Neuronal stem cell (in vitro differentiated cells): ENCODE data around the gene PLD5.
"Not testable (repeated sequence)": the region's sequence is repeated elsewhere in the genome, so short reads cannot be mapped to it uniquely, and the experiment has no call there.

Source experiments
- DNase-seq: peaks from one replicate; pipeline ENCODE4 v3.0.0-alpha.2; 2013; ENCODE audit warnings: low spot score
- H2AFZ ChIP-seq: one replicate; pipeline ENCODE4 v1.6.1; 2013; ENCODE audit warnings: mild to moderate bottlenecking, low read length, inconsistent platforms
- H2AK5ac ChIP-seq: 2 replicates; pipeline ENCODE4 v1.6.1; 2013; ENCODE audit warnings: low read depth, mild to moderate bottlenecking, inconsistent platforms, low read length, moderate library complexity, mixed read lengths
- H2BK120ac ChIP-seq: 2 replicates; pipeline ENCODE4 v1.6.1; 2013; ENCODE audit warnings: low read depth, mild to moderate bottlenecking, inconsistent platforms, low read length, moderate library complexity, mixed read lengths
- H2BK12ac ChIP-seq: one replicate; pipeline ENCODE4 v1.6.1; 2013; ENCODE audit warnings: low read length, inconsistent platforms
- H2BK15ac ChIP-seq: 2 replicates; pipeline ENCODE4 v1.6.1; 2013; ENCODE audit warnings: mild to moderate bottlenecking, low read length, inconsistent platforms, mixed read lengths
- H2BK5ac ChIP-seq: one replicate; pipeline ENCODE4 v1.6.1; 2013; ENCODE audit warnings: inconsistent platforms, mild to moderate bottlenecking, low read length, moderate library complexity
- H3K14ac ChIP-seq: one replicate; pipeline ENCODE4 v1.6.1; 2013; ENCODE audit warnings: low read length, inconsistent platforms
- H3K18ac ChIP-seq: 2 replicates; pipeline ENCODE4 v1.6.1; 2013; ENCODE audit warnings: low read length, inconsistent platforms
- H3K23ac ChIP-seq: 2 replicates; pipeline ENCODE4 v1.6.1; 2013; ENCODE audit warnings: low read depth, mild to moderate bottlenecking, mixed read lengths, low read length, inconsistent platforms; ENCODE audit not compliant: poor library complexity
- H3K27ac ChIP-seq: replicated peaks from 3 replicates; pipeline ENCODE4 v1.5.1; 2013; ENCODE audit warnings: low read length, inconsistent platforms
- H3K27me3 ChIP-seq, 3 experiments: 2 replicates each; pipeline ENCODE4 v1.6.1; 2013; ENCODE audit warnings: low read length in 3 of 3, mild to moderate bottlenecking in 2 of 3, inconsistent platforms in 1 of 3, low read depth in 1 of 3, mixed read lengths in 1 of 3, moderate library complexity in 1 of 3; ENCODE audit not compliant: control insufficient read depth in 3 of 3, insufficient read depth in 3 of 3
- H3K36me3 ChIP-seq, 2 donors: replicated peaks in 1 of 2; 2 replicates each; pipeline ENCODE4 v1.6.1; 2013; ENCODE audit warnings: low read length in 2 of 2; ENCODE audit not compliant: control insufficient read depth in 2 of 2, insufficient read depth in 2 of 2
- H3K4ac ChIP-seq: 2 replicates; pipeline ENCODE4 v1.6.1; 2013; ENCODE audit warnings: inconsistent platforms, mild to moderate bottlenecking, low read length, moderate library complexity
- H3K4me1 ChIP-seq, 2 donors: 1 replicate in 1 of 2; 2 replicates in 1 of 2; pipeline ENCODE4 v1.6.1; 2013; ENCODE audit warnings: low read length in 2 of 2, low read depth in 1 of 2; ENCODE audit not compliant: control insufficient read depth in 2 of 2, insufficient read depth in 1 of 2
- H3K4me2 ChIP-seq: one replicate; pipeline ENCODE4 v1.6.1; 2013; ENCODE audit warnings: mild to moderate bottlenecking, low read length, inconsistent platforms; ENCODE audit not compliant: insufficient read depth, poor library complexity, severe bottlenecking
- H3K4me3 ChIP-seq, 2 donors: 2 replicates each; pipeline ENCODE4 v1.5.1; 2013; ENCODE audit warnings: low read length in 2 of 2, mild to moderate bottlenecking in 2 of 2, inconsistent platforms in 1 of 2, moderate library complexity in 1 of 2
- H3K79me1 ChIP-seq: one replicate; pipeline ENCODE4 v1.6.1; 2013; ENCODE audit warnings: low read depth, mild to moderate bottlenecking, inconsistent platforms, low read length, moderate library complexity
- H3K9ac ChIP-seq: one replicate; pipeline ENCODE4 v1.6.1; 2013; ENCODE audit warnings: mild to moderate bottlenecking, low read depth, low read length, inconsistent platforms; ENCODE audit not compliant: poor library complexity
- H3K9me3 ChIP-seq, 2 donors: replicated peaks in 1 of 2; 2 replicates each; pipeline versions ENCODE3 to v1.6.1; 2013; ENCODE audit warnings: low read length in 2 of 2, mild to moderate bottlenecking in 2 of 2, inconsistent platforms in 1 of 2, low read depth in 1 of 2, mixed read lengths in 1 of 2, moderate library complexity in 1 of 2; ENCODE audit not compliant: control insufficient read depth in 2 of 2, insufficient read depth in 1 of 2
- H4K8ac ChIP-seq: one replicate; pipeline ENCODE4 v1.6.1; 2013; ENCODE audit warnings: low read depth, mild to moderate bottlenecking, inconsistent platforms, low read length, moderate library complexity
- H4K91ac ChIP-seq: one replicate; pipeline ENCODE4 v1.6.1; 2013; ENCODE audit warnings: low read length, low read depth, mild to moderate bottlenecking, inconsistent platforms; ENCODE audit not compliant: poor library complexity
- WGBS, 2 donors: extraction: QIAGEN DNeasy Blood & Tissue Kit; methylation state at CpG; one replicate each; pipeline ENCODE4 v1.1.7; 2013; ENCODE audit warnings: missing lambda C conversion rate in 2 of 2, mixed read lengths in 1 of 2; ENCODE audit not compliant: insufficient read length in 2 of 2, insufficient replicate concordance in 1 of 2; ENCODE audit errors: extremely low coverage in 2 of 2; 5-methylcytosine and 5-hydroxymethylcytosine counted together

Gene PLD5

GRCh38 chr1:242058582-242058981 lies 465.9 kb downstream of the PLD5 start:
- H2AK5ac ChIP-seq, H3K27ac ChIP-seq, H3K27me3 ChIP-seq, H3K14ac ChIP-seq, DNase-seq, H3K79me1 ChIP-seq, H2BK5ac ChIP-seq, H3K18ac ChIP-seq, H4K91ac ChIP-seq, H2AFZ ChIP-seq, H3K36me3 ChIP-seq, H2BK12ac ChIP-seq, H3K9me3 ChIP-seq, H4K8ac ChIP-seq, H3K4me1 ChIP-seq, H3K9ac ChIP-seq, H3K4ac ChIP-seq, H2BK15ac ChIP-seq, H2BK120ac ChIP-seq, H3K23ac ChIP-seq, H3K4me2 ChIP-seq, H3K4me3 ChIP-seq: not testable (repeated sequence)
- no CpG with 5 or more reads among the region's 4 CpGs for WGBS, 2 donors

- DNase-seq, H3K27me3 ChIP-seq, H3K9ac ChIP-seq, H3K18ac ChIP-seq, H3K4me2 ChIP-seq, H3K4me1 ChIP-seq, H3K23ac ChIP-seq, H3K14ac ChIP-seq, H4K91ac ChIP-seq, H3K4ac ChIP-seq, H3K79me1 ChIP-seq, H2BK5ac ChIP-seq, H2BK120ac ChIP-seq, H2AFZ ChIP-seq, H3K27ac ChIP-seq, H2BK15ac ChIP-seq, H3K4me3 ChIP-seq, H2BK12ac ChIP-seq, H2AK5ac ChIP-seq, H3K36me3 ChIP-seq, H3K9me3 ChIP-seq, H4K8ac ChIP-seq: not testable (repeated sequence)
- WGBS, 2 donors = no CpG with 5 or more reads among the region's 3 CpGs
These were observed 466.3 kb downstream of the PLD5 start for GRCh38 chr1:242058181-242058580.

DNA sequence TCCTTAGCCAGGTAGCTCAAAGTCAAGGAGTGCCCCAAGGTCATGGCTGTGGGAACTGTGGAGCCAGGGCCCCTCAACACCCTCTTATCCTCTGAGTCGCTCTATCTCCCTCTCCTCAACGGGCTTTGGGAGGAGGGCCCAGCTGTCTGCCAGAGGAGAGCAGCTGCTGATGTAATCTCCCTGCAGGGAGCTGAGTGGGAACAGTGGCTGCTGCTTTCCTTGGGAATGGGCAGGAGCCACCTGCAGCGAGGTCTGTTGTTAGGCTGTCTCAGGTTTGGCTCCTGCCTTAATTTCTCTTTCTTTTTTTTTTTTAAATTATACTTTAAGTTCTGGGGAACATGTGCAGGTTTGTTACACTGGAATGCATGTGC lies 466.8 kb downstream of the PLD5 start:
- peak overlapping the region; percentile 97 for H3K14ac ChIP-seq

GRCh38 chr1:242056988-242057744 lies 467.3 kb downstream of the PLD5 start:
- Histone ChIP-seq H2AK5ac (peak overlapping the region; percentile 56), H2BK5ac (no peak overlapping the region), H3K4ac (no peak overlapping the region), H3K4me1 (peaks cover 0 to 2% of the 10 kb centered on the region in 2 donors), H3K18ac (peak overlapping the region; percentile 27), H3K27me3 (peaks cover 0 to 3% (median 0%) of the 10 kb centered on the region in 3 experiments), H2BK12ac (no peak overlapping the region), H3K79me1 (no peaks in the 10 kb centered on the region), H3K14ac (peak overlapping the region; percentile 97), H3K9me3 (no peaks in the 10 kb centered on the region), H3K27ac (no peak overlapping the region), H2AFZ (no peak overlapping the region), H2BK120ac (no peak overlapping the region), H3K4me2 (no peak overlapping the region), H2BK15ac (peak overlapping the region; percentile 37), H4K91ac (no peak overlapping the region), H3K36me3 (no peaks in the 10 kb centered on the region), H3K9ac (no peak overlapping the region), H4K8ac (no peak overlapping the region), H3K4me3 (no peak overlapping the region), H3K23ac (no peak overlapping the region)
- no peak for DNase-seq
- no CpG with 5 or more reads among the region's 49 CpGs for WGBS, 2 donors

More for the DNA sequence above, 466.8 kb downstream of the PLD5 start:
- WGBS, 2 donors = no CpG with 5 or more reads among the region's 3 CpGs
- Histone ChIP-seq H4K91ac (no peak overlapping the region), H2BK12ac (no peak overlapping the region), H3K4ac (no peak overlapping the region), H2BK120ac (no peak overlapping the region), H3K79me1 (no peaks in the 10 kb centered on the region), H3K27ac (no peak overlapping the region), H3K23ac (no peak overlapping the region), H2AK5ac (no peak overlapping the region), H2BK15ac (no peak overlapping the region), H2AFZ (no peak overlapping the region), H2BK5ac (no peak overlapping the region), H3K9ac (no peak overlapping the region), H3K9me3 (no peaks in the 10 kb centered on the region), H3K4me2 (no peak overlapping the region), H4K8ac (no peak overlapping the region), H3K36me3 (no peaks in the 10 kb centered on the region), H3K4me3 (no peak overlapping the region), H3K27me3 (peaks cover 0 to 3% (median 0%) of the 10 kb centered on the region in 3 experiments), H3K18ac (no peak overlapping the region), H3K4me1 (peaks cover 0 to 2% of the 10 kb centered on the region in 2 donors)
- DNase-seq = no peak
